IMR-90 (cell line): ENCODE data around the gene UBE2E2. TPM values are rescaled to one million over a fixed set of nuclear protein-coding genes. Genes with fewer than 3 reads are reported as not detected.

ENCODE experiments used
- ATAC-seq: fragments of 200-7000 bp; cut with Tn5 transposase; 2 replicates; pipeline ENCODE4 v1.9.1; 2020; ENCODE audit warnings: low read depth, mild to moderate bottlenecking, moderate library complexity
- BruUV-seq: library from RNA; stranded (reverse); fragments of 400-500 nt; replicated peaks from 2 replicates; lab custom pipeline; 2021; lab: Mats Ljungman, UMichigan
- CTCF ChIA-PET: fragments of 300-600 bp; formaldehyde crosslinking; extraction: SDS; loops from one replicate; lab custom pipeline; 2021; ENCODE audit warnings: antibody characterized with exemption; lab: Yijun Ruan, JAX
- POLR2A ChIA-PET: fragments of 300-600 bp; sonication (Branson Sonifier 250); formaldehyde crosslinking; loops from one replicate; lab custom pipeline; 2022; ENCODE audit warnings: antibody characterized with exemption; ENCODE audit not compliant: unreplicated experiment; lab: Charles Lee
- DNase-seq: peaks from one replicate; pipeline ENCODE4 v3.0.0; 2013
- H2AFZ ChIP-seq: replicated peaks from 2 replicates; pipeline ENCODE3; 2013; ENCODE audit warnings: low read length, mild to moderate bottlenecking; ENCODE audit not compliant: poor library complexity
- H2AK5ac ChIP-seq: 2 replicates; pipeline ENCODE4 v1.6.1; 2013; ENCODE audit warnings: low read depth, low read length, inconsistent platforms
- H2AK9ac ChIP-seq: replicated peaks from 2 replicates; pipeline ENCODE3; 2013; ENCODE audit warnings: mild to moderate bottlenecking, low read depth, low read length, moderate library complexity; ENCODE audit not compliant: poor library complexity
- H2BK120ac ChIP-seq: 2 replicates; pipeline ENCODE4 v1.6.1; 2013; ENCODE audit warnings: low read depth, low read length, inconsistent platforms
- H2BK15ac ChIP-seq: 3 replicates; pipeline ENCODE4 v1.6.1; 2013; ENCODE audit warnings: low read depth, low read length, inconsistent platforms
- H2BK20ac ChIP-seq: 2 replicates; pipeline ENCODE4 v1.6.1; 2013; ENCODE audit warnings: low read depth, mild to moderate bottlenecking, inconsistent platforms, low read length, moderate library complexity
- H2BK5ac ChIP-seq: 2 replicates; pipeline ENCODE4 v1.6.1; 2013; ENCODE audit warnings: mild to moderate bottlenecking, low read depth, low read length, inconsistent platforms; ENCODE audit not compliant: poor library complexity, severe bottlenecking
- H3K14ac ChIP-seq: replicated peaks from 2 replicates; pipeline ENCODE4 v1.6.1; 2013; ENCODE audit warnings: low read depth, low read length, inconsistent platforms
- H3K18ac ChIP-seq: 2 replicates; pipeline ENCODE4 v1.6.1; 2013; ENCODE audit warnings: low read depth, low read length, control low read depth
- H3K23ac ChIP-seq: 2 replicates; pipeline ENCODE4 v1.6.1; 2013; ENCODE audit warnings: low read depth, low read length, inconsistent platforms
- H3K27ac ChIP-seq: 2 replicates; pipeline ENCODE4 v1.5.1; 2013; ENCODE audit warnings: mild to moderate bottlenecking, control low read depth, low read length; ENCODE audit not compliant: insufficient read depth
- H3K27me3 ChIP-seq: 2 replicates; pipeline ENCODE4 v1.6.1; 2013; ENCODE audit warnings: low read length; ENCODE audit not compliant: control insufficient read depth, insufficient read depth
- H3K36me3 ChIP-seq: 2 replicates; pipeline ENCODE4 v1.6.1; 2013; ENCODE audit warnings: low read length, mixed read lengths; ENCODE audit not compliant: control insufficient read depth, insufficient read depth
- H3K4ac ChIP-seq: 2 replicates; pipeline ENCODE4 v1.6.1; 2013; ENCODE audit warnings: low read depth, low read length, inconsistent platforms
- H3K4me1 ChIP-seq: 2 replicates; pipeline ENCODE4 v1.6.1; 2013; ENCODE audit warnings: low read length, mixed read lengths; ENCODE audit not compliant: control insufficient read depth, insufficient read depth
- H3K4me2 ChIP-seq: 2 replicates; pipeline ENCODE4 v1.6.1; 2013; ENCODE audit warnings: low read depth, mild to moderate bottlenecking, control low read depth, low read length, moderate library complexity
- H3K4me3 ChIP-seq: 2 replicates; pipeline ENCODE4 v1.5.1; 2013; ENCODE audit warnings: low read depth, mild to moderate bottlenecking, control low read depth, low read length, moderate library complexity; ENCODE audit not compliant: insufficient read depth
- H3K56ac ChIP-seq: 2 replicates; pipeline ENCODE4 v1.6.1; 2013; ENCODE audit warnings: low read length, inconsistent platforms; ENCODE audit not compliant: insufficient read depth; ENCODE audit errors: extremely low read depth
- H3K79me1 ChIP-seq, 2 experiments: 2 replicates each; pipeline ENCODE4 v1.6.1; 2013; ENCODE audit warnings: low read length in 2 of 2, inconsistent platforms in 1 of 2, low read depth in 1 of 2
- H3K9ac ChIP-seq: 2 replicates; pipeline ENCODE4 v1.6.1; 2013; ENCODE audit warnings: low read depth, low read length, control low read depth
- H3K9me1 ChIP-seq: 2 replicates; pipeline ENCODE4 v1.6.1; 2013; ENCODE audit warnings: low read length, inconsistent platforms; ENCODE audit not compliant: insufficient read depth
- H3K9me3 ChIP-seq: 2 replicates; pipeline ENCODE4 v1.6.1; 2013; ENCODE audit warnings: low read length; ENCODE audit not compliant: control insufficient read depth, insufficient read depth
- H4K20me1 ChIP-seq: 2 replicates; pipeline ENCODE4 v1.6.1; 2013; ENCODE audit warnings: low read length, inconsistent platforms; ENCODE audit not compliant: insufficient read depth
- H4K5ac ChIP-seq: 2 replicates; pipeline ENCODE4 v1.6.1; 2013; ENCODE audit warnings: mild to moderate bottlenecking, low read depth, low read length, control low read depth
- H4K8ac ChIP-seq, 2 experiments: 2 replicates each; pipeline ENCODE4 v1.6.1; 2013; ENCODE audit warnings: low read depth in 2 of 2, low read length in 2 of 2, control low read depth in 1 of 2, inconsistent platforms in 1 of 2
- H4K91ac ChIP-seq: 2 replicates; pipeline ENCODE4 v1.6.1; 2013; ENCODE audit warnings: low read depth, low read length, inconsistent platforms; ENCODE audit not compliant: insufficient read depth
- MAFK ChIP-seq: IDR thresholded peaks from 2 replicates; pipeline ENCODE4 v1.6.1; 2012; ENCODE audit warnings: low read depth, low read length, improper control_type of control experiment
- NFE2L2 ChIP-seq: fragments of 150-350 bp; IDR thresholded peaks from 2 replicates; pipeline ENCODE4 v1.6.1; 2016; ENCODE audit warnings: low read depth, mild to moderate bottlenecking, low read length
- RAD21 ChIP-seq: IDR thresholded peaks from 2 replicates; pipeline ENCODE4 v1.6.1; 2012; ENCODE audit warnings: low read length, improper control_type of control experiment
- WGBS, 2 experiments: methylation state at CpG; one replicate each; pipeline versions ENCODE4 v1.1.5 to v1.1.7; 2013; ENCODE audit warnings: missing lambda C conversion rate in 2 of 2; ENCODE audit not compliant: insufficient read length in 1 of 2; ENCODE audit errors: extremely low coverage in 2 of 2; 5-methylcytosine and 5-hydroxymethylcytosine counted together
- dilution Hi-C: fragments of 300-500 bp; cut with HindIII; formaldehyde crosslinking; loops from one replicate; pipeline ENCODE4 v1.14.3; 2018; ENCODE audit warnings: low sequenced_read_pairs; ENCODE audit not compliant: unreplicated experiment
- in situ Hi-C: fragments of 300-500 bp; cut with MboI; formaldehyde crosslinking; loops from 3 replicates; pipeline ENCODE4 v1.14.3; 2019; ENCODE audit warnings: low sequenced_read_pairs, inconsistent platforms, mixed read lengths
- intact Hi-C: fragments of 100-400 bp; cut with micrococcal nuclease; formaldehyde crosslinking; loops from 2 replicates; pipeline ENCODE4 v1.10.0; 2022
- polyA plus RNA-seq, 3 experiments: library from polyadenylated mRNA; depleted of rRNA; stranded (reverse); fragments of >200 nt; gene quantifications; 2 replicates each; pipeline ENCODE4 v1.2.3, GENCODE V29; 2012; ENCODE audit warnings: low replicate concordance in 1 of 3
- total RNA-seq: library from RNA; depleted of rRNA; stranded (reverse); fragments of >200 nt; gene quantifications from 2 replicates; pipeline ENCODE4 v1.2.3, GENCODE V29; 2012
- TF ChIP-seq, protein P1 (sequence below): fragments of 150-350 bp; IDR thresholded peaks from 2 replicates; pipeline ENCODE4 v1.6.1; 2017; ENCODE audit warnings: mild to moderate bottlenecking, antibody characterized with exemption, low read length, low read depth

Gene UBE2E2
- total and polyA plus RNA-seq, 2 of the 4 experiments (the other 2 are of a cell fraction) = 18.6 to 32.7 TPM

DNA sequence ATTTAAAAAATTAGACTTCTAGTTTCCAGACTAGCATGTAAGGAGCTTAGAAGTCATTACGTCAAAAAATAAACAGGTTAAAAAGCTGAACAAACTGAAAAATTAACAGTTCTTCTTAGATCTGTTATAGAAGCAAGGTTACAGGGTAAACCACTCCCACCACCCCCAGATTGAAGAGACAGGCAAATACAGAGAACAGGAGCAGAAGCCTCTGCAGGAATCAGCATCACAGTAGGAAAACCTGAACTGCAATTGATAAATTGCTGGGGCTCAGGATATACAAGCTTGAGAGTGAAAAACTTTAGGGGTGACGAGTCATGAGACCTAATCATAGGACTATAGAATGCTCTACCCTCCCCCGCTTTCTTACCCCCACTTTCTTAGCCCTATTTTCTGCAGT, 222.3 kb downstream of the UBE2E2 start:
- H2BK5ac ChIP-seq = no peak overlapping the region
- H3K27ac ChIP-seq = no peak overlapping the region
- no peak overlapping the region for H2BK120ac ChIP-seq
- H3K4me2 ChIP-seq = no peak overlapping the region
- 0 out of 2 replicates have a peak, but pooled peaks cover under 1% of the 10 kb centered on the region for H3K4me1 ChIP-seq
- POLR2A ChIA-PET = no interaction called here
- H3K9ac ChIP-seq = no peak overlapping the region
- no peak overlapping the region for H3K56ac ChIP-seq
- no peak for ATAC-seq
- no peak overlapping the region for H2BK20ac ChIP-seq
- in situ Hi-C loops (no loop called here), intact Hi-C loops (no loop called here), dilution Hi-C loops (no loop called here)
- no peak overlapping the region for H2AK5ac ChIP-seq
- no CpG with 5 or more reads among the region's 3 CpGs for WGBS, 2 experiments
- no TSS peak for BruUV-seq
- H3K9me1 ChIP-seq = no peaks in the 10 kb centered on the region
- TF ChIP-seq MAFK (no peak), RAD21 (no peak), NFE2L2 (no peak)
- TF ChIP-seq, protein P1, sequence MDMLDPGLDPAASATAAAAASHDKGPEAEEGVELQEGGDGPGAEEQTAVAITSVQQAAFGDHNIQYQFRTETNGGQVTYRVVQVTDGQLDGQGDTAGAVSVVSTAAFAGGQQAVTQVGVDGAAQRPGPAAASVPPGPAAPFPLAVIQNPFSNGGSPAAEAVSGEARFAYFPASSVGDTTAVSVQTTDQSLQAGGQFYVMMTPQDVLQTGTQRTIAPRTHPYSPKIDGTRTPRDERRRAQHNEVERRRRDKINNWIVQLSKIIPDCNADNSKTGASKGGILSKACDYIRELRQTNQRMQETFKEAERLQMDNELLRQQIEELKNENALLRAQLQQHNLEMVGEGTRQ = no peak
- H3K4ac ChIP-seq = no peak overlapping the region
- H3K18ac ChIP-seq = no peak overlapping the region
- H3K36me3 ChIP-seq = no peaks in the 10 kb centered on the region
- no peak overlapping the region for H3K14ac ChIP-seq
- no peak overlapping the region for H2BK15ac ChIP-seq
- no peak overlapping the region for H4K8ac ChIP-seq
- H3K23ac ChIP-seq = no peak overlapping the region
- H3K9me3 ChIP-seq = no peaks in the 10 kb centered on the region
- no peaks in the 10 kb centered on the region for H3K27me3 ChIP-seq
- no peak for DNase-seq
- CTCF ChIA-PET = interaction anchor here (0.9 to 1.6 kb wide), 3 partner anchors 19 to 31 kb away, joined by 3 to 5 read pairs (median 3); no protein-coding TSS in a partner anchor
- H2AFZ ChIP-seq = no peak overlapping the region
- H4K91ac ChIP-seq = no peak overlapping the region
- no peaks in the 10 kb centered on the region for H4K20me1 ChIP-seq
- peaks cover 0 to 6% of the 10 kb centered on the region in 2 experiments; a peak in 1 of 4 replicates for H3K79me1 ChIP-seq
- no peak overlapping the region for H3K4me3 ChIP-seq
- no peak overlapping the region for H2AK9ac ChIP-seq
- no peak overlapping the region for H4K5ac ChIP-seq
